A549 (cell line): ENCODE data around the gene ATP6V1G3. TPM values are rescaled to one million over a fixed set of nuclear protein-coding genes. Genes with fewer than 3 reads are reported as not detected.

ENCODE experiments used
- ATAC-seq, 2 experiments: fragments of 200-7000 bp in 1 of 2; fragments of >200 bp in 1 of 2; cut with Nextera tagmentation in 1 of 2; cut with Tn5 transposase in 1 of 2; 3 replicates each; pipeline versions ENCODE4 v1.8.0 to v1.9.1; 2018 to 2020; ENCODE audit warnings: mild to moderate bottlenecking in 1 of 2, moderate library complexity in 1 of 2
- CTCF ChIA-PET: fragments of 300-600 bp; sonication (Branson Sonifier 250); formaldehyde crosslinking; extraction: SDS; loops from one replicate; lab custom pipeline; 2021; ENCODE audit warnings: antibody characterized with exemption, inconsistent platforms; lab: Yijun Ruan, JAX
- POLR2A ChIA-PET: fragments of 350-600 bp; formaldehyde crosslinking; extraction: SDS; loops from one replicate; lab custom pipeline; 2021; ENCODE audit warnings: antibody characterized with exemption, inconsistent platforms; lab: Yijun Ruan, JAX
- DNase-seq, 2 experiments: peaks; one replicate each; pipeline versions ENCODE4 v3.0.0 to v3.0.0-alpha.2; 2011 to 2016; ENCODE audit warnings: low read depth in 1 of 2, low spot score in 1 of 2
- FAIRE-seq: peaks from 2 replicates; lab custom pipeline; 2011; peaks lifted over from hg19 to GRCh38; lab: Jason Lieb, UNC
- H3K27ac ChIP-seq, 2 experiments: fragments of >200 bp; sonication (Bioruptor Twin); formaldehyde crosslinking; 3 replicates each; pipeline ENCODE4 v1.5.1; 2016 to 2017
- H3K4me1 ChIP-seq: fragments of >200 bp; sonication (Bioruptor Twin); formaldehyde crosslinking; 3 replicates; pipeline ENCODE4 v1.6.1; 2016
- H3K4me2 ChIP-seq: fragments of >200 bp; sonication (Bioruptor Twin); formaldehyde crosslinking; 3 replicates; pipeline ENCODE4 v1.6.1; 2016
- H3K4me3 ChIP-seq: fragments of >200 bp; sonication (Bioruptor Twin); formaldehyde crosslinking; 3 replicates; pipeline ENCODE4 v1.5.1; 2016
- H3K9me3 ChIP-seq: fragments of >200 bp; sonication (Bioruptor Twin); formaldehyde crosslinking; 3 replicates; pipeline ENCODE4 v1.6.1; 2016
- CBX8 ChIP-seq: fragments of 200-600 bp; sonication (generic); IDR thresholded peaks from 2 replicates; pipeline ENCODE4 v1.6.1; 2016
- CEBPB ChIP-seq, 2 experiments: fragments of >200 bp in 1 of 2; sonication (Bioruptor Twin) in 1 of 2; formaldehyde crosslinking in 1 of 2; IDR thresholded peaks; 2 replicates each; pipeline ENCODE4 v1.6.1; 2012 to 2016
- CHD4 ChIP-seq: fragments of 200-600 bp; sonication (generic); IDR thresholded peaks from 2 replicates; pipeline ENCODE4 v1.6.1; 2016; ENCODE audit warnings: antibody characterized with exemption, mild to moderate bottlenecking, borderline replicate concordance
- CTCF ChIP-seq: fragments of >200 bp; sonication (Bioruptor Twin); formaldehyde crosslinking; IDR thresholded peaks from 3 replicates; pipeline ENCODE4 v1.5.1; 2016
- E2F6 ChIP-seq: IDR thresholded peaks from 2 replicates; pipeline ENCODE4 v1.6.1; 2012; ENCODE audit warnings: low read depth, borderline replicate concordance
- ELK1 ChIP-seq: fragments of 150-350 bp; IDR thresholded peaks from 2 replicates; pipeline ENCODE4 v1.6.1; 2014; ENCODE audit warnings: low read depth, mild to moderate bottlenecking, low read length
- FOXS1 ChIP-seq: fragments of 250-450 bp; sonication (Bioruptor Pico); IDR thresholded peaks from 2 replicates; pipeline ENCODE4 v1.5.0; 2020; ENCODE audit warnings: mild to moderate bottlenecking, moderate library complexity
- HOXA7 ChIP-seq: fragments of 250-450 bp; sonication (Bioruptor Pico); IDR thresholded peaks from 2 replicates; pipeline ENCODE4 v1.5.0; 2020; ENCODE audit warnings: mild to moderate bottlenecking, moderate library complexity
- HOXB13 ChIP-seq: fragments of 250-450 bp; sonication (Bioruptor Pico); IDR thresholded peaks from 2 replicates; pipeline ENCODE4 v1.5.0; 2020; ENCODE audit warnings: low read depth, mild to moderate bottlenecking, moderate library complexity
- HOXB5 ChIP-seq: fragments of 250-450 bp; sonication (Bioruptor Pico); IDR thresholded peaks from 2 replicates; pipeline ENCODE4 v1.5.0; 2020; ENCODE audit warnings: mild to moderate bottlenecking, moderate library complexity
- MAFK ChIP-seq: fragments of 450-650 bp; IDR thresholded peaks from 2 replicates; pipeline ENCODE4 v1.6.1; 2014; ENCODE audit not compliant: partially characterized antibody
- MAX ChIP-seq: IDR thresholded peaks from 2 replicates; pipeline ENCODE4 v1.6.1; 2012
- MAZ ChIP-seq: fragments of 150-350 bp; IDR thresholded peaks from 2 replicates; pipeline ENCODE4 v1.6.1; 2014; ENCODE audit warnings: antibody characterized with exemption, low read depth, low read length, borderline replicate concordance
- MYC ChIP-seq: IDR thresholded peaks from 2 replicates; pipeline ENCODE4 v1.6.1; 2012; ENCODE audit warnings: mild to moderate bottlenecking, inconsistent platforms, low read length, improper control_type of control experiment, borderline replicate concordance
- NFE2L2 ChIP-seq: fragments of 150-350 bp; conservative IDR thresholded peaks from 2 replicates; pipeline ENCODE4 v1.6.1; 2014; ENCODE audit warnings: low read length
- NR3C1 ChIP-seq: fragments of >200 bp; sonication (Bioruptor Twin); formaldehyde crosslinking; IDR thresholded peaks from 3 replicates; pipeline ENCODE4 v1.6.1; 2017
- POLR2A ChIP-seq: IDR thresholded peaks from 2 replicates; pipeline ENCODE4 v1.6.1; 2012; ENCODE audit warnings: mild to moderate bottlenecking, low read length
- POLR2AphosphoS2 ChIP-seq: conservative IDR thresholded peaks from 2 replicates; pipeline ENCODE4 v1.6.1; 2012; ENCODE audit warnings: low read length, improper control_type of control experiment, inconsistent platforms
- RARB ChIP-seq: fragments of 250-450 bp; sonication (Bioruptor Pico); IDR thresholded peaks from 2 replicates; pipeline ENCODE4 v1.8.0; 2021; ENCODE audit warnings: mild to moderate bottlenecking, moderate library complexity
- RNF2 ChIP-seq: fragments of 200-600 bp; sonication (generic); IDR thresholded peaks from 2 replicates; pipeline ENCODE4 v1.6.1; 2016; ENCODE audit warnings: low read depth, mild to moderate bottlenecking, antibody characterized with exemption, moderate library complexity, borderline replicate concordance
- SREBF2 ChIP-seq: fragments of 450-650 bp; IDR thresholded peaks from 2 replicates; pipeline ENCODE4 v1.6.1; 2014; ENCODE audit warnings: mild to moderate bottlenecking, moderate library complexity
- ZC3H11A ChIP-seq: fragments of 450-650 bp; IDR thresholded peaks from 2 replicates; pipeline ENCODE4 v1.6.1; 2014; ENCODE audit warnings: antibody characterized with exemption, mild to moderate bottlenecking
- ZFP36 ChIP-seq: fragments of 450-650 bp; IDR thresholded peaks from 2 replicates; pipeline ENCODE4 v1.6.1; 2014; ENCODE audit warnings: borderline replicate concordance; ENCODE audit not compliant: partially characterized antibody
- ZSCAN20 ChIP-seq: fragments of 250-450 bp; sonication (Bioruptor Pico); IDR thresholded peaks from 2 replicates; pipeline ENCODE4 v1.8.0; 2022; ENCODE audit warnings: mild to moderate bottlenecking, moderate library complexity
- WGBS: methylation state at CpG from one replicate; pipeline ENCODE4 v1.1.6; 2017; ENCODE audit errors: missing lambda C conversion rate; 5-methylcytosine and 5-hydroxymethylcytosine counted together
- polyA plus RNA-seq, 4 experiments: library from polyadenylated mRNA; depleted of rRNA in 3 of 4; stranded (reverse); fragments of >200 nt; fragmentation: RNase III in 1 of 4; extraction: RNeasy Plus Mini Kit Qiagen cat#74134 plus additional on column Dnase treatment in 1 of 4; gene quantifications; 2 replicates in 3 of 4; 3 replicates in 1 of 4; pipeline ENCODE4 v1.2.3, GENCODE V29; 2011 to 2017

ATP6V1G3 gene
- polyA plus RNA-seq, 2 of the 4 experiments (the other 2 are of a cell fraction) = not detected

DNA sequence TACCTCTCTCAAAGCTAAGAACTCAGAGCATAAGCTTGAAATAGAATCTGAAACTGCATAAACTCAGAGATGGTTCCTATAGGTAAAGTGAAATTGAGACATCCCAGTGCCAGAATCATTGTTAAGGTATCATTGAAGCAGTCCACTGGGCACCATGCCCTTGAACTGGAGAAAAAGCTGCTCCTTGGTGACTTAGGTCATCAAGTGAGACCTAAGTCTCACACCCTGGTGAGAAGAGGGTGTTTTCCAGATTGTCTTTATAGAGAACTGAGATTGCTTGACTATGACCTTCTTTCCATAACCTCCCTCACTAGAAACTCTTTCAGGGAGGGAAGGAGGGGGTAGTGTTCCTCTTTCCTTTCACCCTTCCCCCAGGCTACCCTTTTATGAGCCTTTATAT lies 9.4 kb upstream of the ATP6V1G3 start:
- Histone ChIP-seq H3K27ac (no peak overlapping the region), H3K4me2 (no peak overlapping the region), H3K9me3 (no peaks in the 10 kb centered on the region), H3K4me1 (no peaks in the 10 kb centered on the region), H3K4me3 (no peak overlapping the region)
- no peak for FAIRE-seq
- ChIA-PET POLR2A (no interaction called here), CTCF (interaction anchor here (1.1 kb wide), 1 partner anchor 14 kb away, joined by 3 read pairs; no protein-coding TSS in a partner anchor)
- no peak for DNase-seq
- TF ChIP-seq CEBPB (IDR thresholded peaks at IDR 0.05) = no peak
- TF ChIP-seq RARB (CRISPR knock-in tag) = no peak
- TF ChIP-seq ELK1 = no peak
- no peak for TF ChIP-seq HOXB13 (CRISPR knock-in tag)
- no peak for ATAC-seq

DNA sequence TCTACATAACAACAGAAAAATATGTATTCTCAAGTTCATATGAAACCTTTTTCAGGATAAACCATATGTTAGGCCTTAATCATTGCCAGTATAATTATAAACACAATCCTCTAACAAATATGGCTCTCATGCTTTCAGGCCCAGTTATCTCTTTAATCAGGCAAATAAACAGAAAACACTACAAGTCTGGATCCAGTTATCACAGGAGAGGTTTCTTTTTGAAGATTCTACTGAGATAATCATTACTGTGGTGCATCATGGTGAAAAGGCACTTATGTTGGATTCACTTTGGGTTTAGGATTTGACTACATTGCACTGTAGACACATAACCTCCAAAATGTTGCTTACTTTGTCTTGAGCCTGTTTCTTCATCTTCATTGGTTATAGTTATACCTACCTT lies 8.4 kb upstream of the ATP6V1G3 start:
- no peak for DNase-seq
- Histone ChIP-seq H3K4me3 (no peak overlapping the region), H3K9me3 (no peaks in the 10 kb centered on the region), H3K27ac (no peak overlapping the region), H3K4me2 (no peak overlapping the region), H3K4me1 (no peaks in the 10 kb centered on the region)
- CTCF ChIA-PET = interaction anchor here (0.5 kb wide), 1 partner anchor 25 kb away, joined by 3 read pairs; no protein-coding TSS in a partner anchor
- ATAC-seq = no peak
- FAIRE-seq = no peak
- POLR2A ChIA-PET = no interaction called here
- TF ChIP-seq ZC3H11A = no peak
- TF ChIP-seq HOXA7 (CRISPR knock-in tag) = no peak
- no peak for TF ChIP-seq CTCF
- TF ChIP-seq ELK1 = no peak
- no peak for TF ChIP-seq MAZ
- no peak for TF ChIP-seq FOXS1
- no peak for TF ChIP-seq HOXB5 (CRISPR knock-in tag)
- no peak for TF ChIP-seq ZSCAN20
- no peak for TF ChIP-seq MAFK
- no peak for TF ChIP-seq SREBF2
- no peak for TF ChIP-seq NFE2L2
- no peak for TF ChIP-seq CHD4
- TF ChIP-seq RNF2 = no peak
- no peak for TF ChIP-seq POLR2AphosphoS2

GRCh38 chr1:198545156-198545555 lies 4.7 kb upstream of the ATP6V1G3 start:
- no peaks in the 10 kb centered on the region for H3K9me3 ChIP-seq
- H3K4me3 ChIP-seq = no peak overlapping the region
- WGBS = 60% methylated on average over 6 of the region's 6 CpGs
- ChIA-PET CTCF (no interaction called here), POLR2A (no interaction called here)
- DNase-seq (no peak), ATAC-seq (no peak), FAIRE-seq (no peak)
- no peak for TF ChIP-seq POLR2A
- no peak for TF ChIP-seq HOXA7 (CRISPR knock-in tag)
- TF ChIP-seq E2F6 = no peak
- TF ChIP-seq MYC = no peak
- no peak for TF ChIP-seq ZFP36
- no peak for TF ChIP-seq MAX
- TF ChIP-seq HOXB5 (CRISPR knock-in tag) = no peak
- TF ChIP-seq NR3C1 = no peak
- no peak for TF ChIP-seq CBX8
- no peak for TF ChIP-seq MAFK
- no peaks in the 10 kb centered on the region for H3K4me1 ChIP-seq
- H3K4me2 ChIP-seq = no peak overlapping the region
- H3K27ac ChIP-seq = no peak overlapping the region
